AG08396 (cell line): Measurements from ENCODE around the gene NIBAN1.
A peak's percentile ranks its signal among the peaks of the same experiment; 100 is the strongest.
"Not testable (repeated sequence)": the region's sequence is repeated elsewhere in the genome, so short reads cannot be mapped to it uniquely, and the experiment has no call there.

Source experiments
- DNase-seq: peaks from one replicate; pipeline ENCODE4 v3.0.0; 2012; ENCODE audit warnings: low spot score, mixed read lengths

NIBAN1 gene

DNA sequence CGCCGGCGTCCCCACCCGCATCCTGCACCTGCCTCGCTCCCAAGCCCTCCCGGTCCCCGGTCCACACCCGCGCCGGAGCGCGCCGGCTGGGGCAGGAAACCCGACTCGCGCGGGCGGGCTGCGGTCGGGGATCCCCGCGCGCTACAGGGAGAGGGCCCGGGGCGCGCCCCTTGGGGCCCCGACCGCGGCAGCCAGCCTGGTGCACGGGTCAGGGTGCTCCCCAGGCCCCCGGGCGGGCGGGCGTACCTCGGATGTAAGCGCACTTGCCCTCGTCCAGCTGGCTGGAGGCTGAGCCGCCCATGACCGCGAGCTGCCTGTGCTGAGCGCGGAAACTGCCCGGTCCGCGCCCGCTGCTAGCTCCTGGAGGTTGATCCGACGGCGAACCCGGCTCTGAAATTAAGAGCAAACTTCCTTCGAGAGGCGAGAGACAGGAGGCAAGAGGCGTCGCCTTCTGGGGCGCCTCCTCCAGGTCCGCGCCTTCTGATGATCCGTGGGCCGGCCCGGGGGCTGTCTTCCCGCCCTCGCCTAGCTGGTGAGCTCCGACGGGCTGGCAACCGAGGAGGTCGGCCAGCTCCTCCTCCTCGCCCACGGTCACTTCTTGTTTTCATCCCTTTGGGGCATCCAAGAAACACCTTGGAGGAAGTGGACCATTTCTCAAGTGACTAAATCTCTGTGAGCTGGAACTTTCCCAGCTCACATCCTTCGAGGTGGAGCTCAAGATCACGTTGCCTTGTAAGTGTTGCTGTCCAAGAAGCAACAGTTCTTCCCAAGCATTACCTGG, at the start of gene NIBAN1:
TSS of gene NIBAN1 (minus strand) at position 453 of the 781 bp plus-strand sequence. CDS start at position 301, 152 bp downstream.
- peak; percentile 66 for DNase-seq

- DNase-seq = no peak
Measured at GRCh38 chr1:185017966-185018365, 43.7 kb upstream of the NIBAN1 start.

DNA sequence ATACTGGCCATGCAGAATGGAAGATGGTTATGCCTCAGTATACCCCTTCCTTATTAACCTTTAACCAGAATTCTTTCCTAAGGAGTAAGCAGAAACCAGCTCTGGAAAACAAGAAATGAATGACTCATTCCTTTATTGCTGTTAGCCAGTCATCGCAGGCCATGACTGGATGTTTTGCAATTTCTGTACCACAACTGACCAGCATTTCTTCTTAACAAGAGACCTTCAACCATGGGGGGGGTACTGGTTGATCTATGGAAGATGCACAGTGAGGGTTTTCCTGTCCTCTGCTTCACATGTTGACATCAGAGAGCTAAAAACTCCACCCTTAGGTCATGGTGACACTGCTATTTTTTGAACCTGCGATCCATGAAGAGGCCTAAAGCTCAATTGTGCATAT, 43.0 kb upstream of the NIBAN1 start:
- DNase-seq = peak; percentile 66

DNA sequence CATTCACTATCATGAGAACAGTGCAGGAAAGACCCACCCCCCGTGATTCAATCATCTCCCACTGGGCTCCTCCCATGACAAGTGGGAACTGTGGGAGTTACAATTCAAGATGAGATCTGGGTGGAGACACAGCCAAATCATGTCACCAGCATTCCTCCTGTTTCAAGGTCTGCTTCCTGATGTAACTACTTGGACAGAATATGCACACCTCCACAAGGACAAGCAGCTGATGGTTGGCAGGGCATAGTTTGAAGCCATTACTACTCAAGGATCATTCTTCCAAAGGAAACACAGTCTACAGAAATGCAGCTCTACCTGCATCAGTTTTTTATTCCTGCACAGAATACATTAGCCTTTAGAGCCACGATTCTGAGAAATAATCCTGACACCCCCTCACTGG, 42.6 kb upstream of the NIBAN1 start:
- DNase-seq = no peak

- DNase-seq = no peak
Measured at GRCh38 chr1:185015631-185016030, 41.3 kb upstream of the NIBAN1 start.

DNA sequence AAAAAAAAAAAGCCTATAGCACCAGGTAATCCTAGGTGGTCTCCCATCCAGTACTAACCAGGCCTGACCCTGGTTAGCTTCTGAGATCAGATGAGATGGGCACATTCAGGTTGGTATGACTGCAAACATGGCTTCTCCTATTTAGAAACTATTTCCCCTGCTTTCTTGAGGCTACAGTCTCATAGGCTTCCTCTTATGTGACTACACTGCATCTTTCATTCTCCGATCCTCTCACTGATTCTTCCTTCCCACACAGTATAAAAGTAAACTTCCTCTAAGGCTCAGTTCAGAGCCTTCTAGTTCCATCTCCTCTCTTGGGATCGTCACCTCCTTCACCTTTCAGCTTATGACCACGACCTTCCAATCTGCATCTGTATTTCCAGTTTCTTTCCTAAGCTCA, 40.6 kb upstream of the NIBAN1 start:
- no peak for DNase-seq

GRCh38 chr1:185010361-185010760, 36.1 kb upstream of the NIBAN1 start:
- no peak for DNase-seq

GRCh38 chr1:185008838-185009237, 34.5 kb upstream of the NIBAN1 start:
- no peak for DNase-seq

GRCh38 chr1:185001312-185001880, 27.1 kb upstream of the NIBAN1 start:
- not testable (repeated sequence) for DNase-seq

DNA sequence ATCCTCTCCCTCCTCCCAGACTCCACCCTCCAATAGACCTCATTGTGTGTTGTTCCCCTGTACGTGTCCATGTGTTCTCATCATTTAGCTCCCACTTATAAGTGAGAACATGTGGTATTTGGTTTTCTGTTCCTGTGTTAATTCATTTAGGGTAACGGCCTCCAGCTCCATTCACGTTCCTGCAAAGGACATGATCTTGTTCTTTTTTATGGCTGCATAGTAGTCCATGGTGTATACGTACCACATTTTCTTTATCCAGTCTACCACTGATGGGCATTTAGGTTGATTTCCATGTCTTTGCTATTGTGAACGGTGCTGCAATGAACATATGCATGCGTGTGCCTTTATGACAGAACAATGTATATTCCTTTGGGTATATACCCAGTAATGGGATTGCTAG, 25.7 kb upstream of the NIBAN1 start:
- DNase-seq = not testable (repeated sequence)

DNA sequence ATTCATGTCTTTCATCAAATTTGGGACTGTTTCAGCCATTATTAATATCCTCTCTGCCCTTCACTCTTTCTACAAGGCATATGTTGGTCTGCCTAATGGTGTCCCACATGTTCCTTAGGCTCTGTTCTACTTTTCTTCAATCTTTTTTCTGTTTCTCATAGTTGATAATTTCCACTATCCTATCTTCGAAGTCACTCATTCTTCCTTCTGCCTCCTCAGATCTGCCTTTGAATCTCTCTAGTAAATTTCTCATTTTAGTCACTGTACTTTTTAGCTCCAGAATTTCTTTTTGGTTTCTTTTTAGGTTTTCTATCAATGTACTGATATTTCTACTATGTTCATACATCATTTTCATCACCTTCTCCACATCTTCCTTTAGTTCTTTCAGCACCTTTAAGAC, 20.0 kb upstream of the NIBAN1 start:
- DNase-seq = no peak

DNA sequence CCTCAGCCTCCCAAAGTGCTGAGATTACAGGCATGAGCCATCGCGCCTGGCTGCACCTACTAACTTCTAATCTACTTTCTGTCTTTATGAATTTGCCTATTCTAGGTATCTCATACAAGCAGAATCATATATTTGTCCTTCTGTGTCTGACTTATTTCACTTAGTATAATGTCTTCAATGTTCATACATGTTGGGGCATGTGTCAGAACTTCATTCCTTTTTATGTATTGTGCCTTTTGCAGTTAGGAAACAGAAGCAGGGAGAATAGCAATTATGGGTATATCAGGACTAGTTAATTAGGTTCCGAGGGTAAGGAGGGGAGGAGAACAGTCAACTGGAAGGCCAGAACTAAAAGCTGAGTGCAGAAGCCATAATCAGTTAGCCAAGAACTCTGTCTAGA, 18.0 kb upstream of the NIBAN1 start:
- no peak for DNase-seq

DNA sequence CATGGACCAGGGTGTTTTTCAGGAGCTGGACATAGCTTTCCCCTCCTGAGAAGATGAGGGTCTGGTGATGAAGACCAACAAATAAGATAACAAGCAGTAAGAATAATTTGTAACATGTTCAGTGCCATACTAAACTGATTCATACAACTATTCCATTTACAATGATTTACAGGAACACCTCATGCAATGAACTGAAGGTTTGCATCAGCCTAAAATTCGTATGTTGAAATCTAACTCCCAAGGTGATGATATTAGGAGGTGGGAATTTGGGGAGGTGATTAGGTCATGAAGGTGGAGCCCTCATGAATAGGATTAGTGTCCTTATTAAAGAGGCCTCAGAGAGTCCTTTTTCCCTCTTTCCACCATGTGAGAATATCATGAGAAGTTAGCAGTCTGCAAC, 15.9 kb upstream of the NIBAN1 start:
- DNase-seq = no peak

DNA sequence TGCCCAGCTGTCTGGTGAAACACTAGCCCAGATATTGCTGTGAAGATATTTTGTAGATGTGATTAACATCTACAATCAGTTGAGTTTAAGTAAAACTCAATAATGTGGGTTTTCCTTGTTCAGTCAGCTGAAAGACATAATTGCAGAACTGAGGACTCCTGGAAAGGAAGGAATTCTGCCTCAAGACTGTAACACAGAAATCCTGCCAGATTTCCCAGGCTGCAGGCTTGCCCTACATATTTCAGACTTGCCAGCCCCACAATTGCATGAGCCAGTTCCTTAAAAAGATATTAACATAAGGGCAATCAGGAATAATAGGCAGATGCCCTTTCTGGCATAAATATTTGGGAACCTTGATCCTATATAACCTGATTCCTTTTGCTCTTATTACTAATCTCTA, 14.2 kb upstream of the NIBAN1 start:
- no peak for DNase-seq

DNA sequence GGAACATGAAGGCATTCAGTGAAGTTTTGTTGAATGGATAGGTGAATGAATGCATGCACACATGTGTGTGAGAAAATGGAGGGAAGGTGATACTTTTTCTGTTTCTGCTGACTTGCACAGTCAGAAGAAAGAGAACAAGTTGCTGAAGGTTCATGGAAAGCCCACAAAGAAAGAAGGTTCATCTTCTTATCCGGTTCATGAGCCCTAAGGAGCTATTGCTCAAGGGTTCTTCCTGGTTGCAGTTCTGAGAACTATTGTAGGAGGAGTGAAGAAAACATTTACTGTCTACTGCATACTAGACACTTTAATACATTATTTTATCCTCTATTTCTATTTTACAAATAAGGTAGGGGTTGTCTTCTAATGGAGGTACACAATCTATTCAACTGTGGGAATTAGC, 13.4 kb upstream of the NIBAN1 start:
- DNase-seq = no peak

GRCh38 chr1:184986250-184986649, 11.9 kb upstream of the NIBAN1 start:
- DNase-seq = peak; percentile 20

GRCh38 chr1:184982002-184982954, 8.0 kb upstream of the NIBAN1 start:
- DNase-seq = peak; percentile 73

DNA sequence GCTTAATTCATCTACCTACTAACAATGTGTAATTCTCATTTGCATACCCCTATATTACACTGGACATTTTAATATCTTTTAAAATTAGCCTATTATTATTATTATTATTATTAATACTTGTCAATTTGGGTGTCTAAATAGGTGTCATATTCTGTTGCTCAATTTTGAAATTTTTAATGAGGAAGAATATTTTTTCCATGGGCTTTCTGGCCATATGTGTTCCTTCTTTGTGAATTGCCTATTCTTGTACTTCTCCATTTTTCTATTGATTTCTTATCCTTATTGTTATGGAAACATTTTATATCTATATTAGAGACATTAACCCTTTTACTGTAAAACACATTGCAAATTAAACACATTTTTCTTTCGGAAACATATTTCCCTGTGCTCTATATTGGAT, 6.4 kb upstream of the NIBAN1 start:
- no peak for DNase-seq

DNA sequence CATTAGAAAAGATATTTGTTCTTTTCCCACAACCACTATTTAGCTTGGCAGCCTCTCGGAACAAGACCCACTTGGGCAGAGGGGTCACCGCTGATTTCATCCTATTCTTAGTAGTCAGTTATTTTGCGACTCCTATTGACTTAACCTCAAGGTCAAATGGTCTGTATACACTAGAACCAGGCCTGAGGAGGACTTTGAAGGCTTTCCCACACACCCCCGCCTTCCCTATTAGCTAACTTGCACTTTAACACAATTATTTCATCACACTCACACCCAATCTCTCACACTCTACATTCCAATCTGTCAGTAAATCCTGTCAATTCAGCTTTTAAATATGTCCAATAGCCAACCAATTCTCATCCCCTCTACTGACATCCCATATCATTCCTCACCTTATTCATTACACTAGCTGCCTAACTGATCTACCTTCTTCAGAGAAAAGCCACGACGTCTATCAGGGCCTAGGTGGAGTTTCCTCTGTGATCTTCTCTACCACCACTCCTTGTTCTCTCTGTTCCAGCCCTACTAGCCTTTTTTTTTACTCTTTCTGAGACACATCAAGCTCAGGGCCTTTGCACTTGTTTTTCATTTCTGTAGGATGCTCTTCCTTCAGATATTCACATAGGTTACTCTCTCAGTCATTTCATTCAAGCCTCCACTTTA, 1.0 kb upstream of the NIBAN1 start:
- no peak for DNase-seq

- DNase-seq = no peak
Measured at GRCh38 chr1:184974837-184975115, 468 bp upstream of the NIBAN1 start.

DNA sequence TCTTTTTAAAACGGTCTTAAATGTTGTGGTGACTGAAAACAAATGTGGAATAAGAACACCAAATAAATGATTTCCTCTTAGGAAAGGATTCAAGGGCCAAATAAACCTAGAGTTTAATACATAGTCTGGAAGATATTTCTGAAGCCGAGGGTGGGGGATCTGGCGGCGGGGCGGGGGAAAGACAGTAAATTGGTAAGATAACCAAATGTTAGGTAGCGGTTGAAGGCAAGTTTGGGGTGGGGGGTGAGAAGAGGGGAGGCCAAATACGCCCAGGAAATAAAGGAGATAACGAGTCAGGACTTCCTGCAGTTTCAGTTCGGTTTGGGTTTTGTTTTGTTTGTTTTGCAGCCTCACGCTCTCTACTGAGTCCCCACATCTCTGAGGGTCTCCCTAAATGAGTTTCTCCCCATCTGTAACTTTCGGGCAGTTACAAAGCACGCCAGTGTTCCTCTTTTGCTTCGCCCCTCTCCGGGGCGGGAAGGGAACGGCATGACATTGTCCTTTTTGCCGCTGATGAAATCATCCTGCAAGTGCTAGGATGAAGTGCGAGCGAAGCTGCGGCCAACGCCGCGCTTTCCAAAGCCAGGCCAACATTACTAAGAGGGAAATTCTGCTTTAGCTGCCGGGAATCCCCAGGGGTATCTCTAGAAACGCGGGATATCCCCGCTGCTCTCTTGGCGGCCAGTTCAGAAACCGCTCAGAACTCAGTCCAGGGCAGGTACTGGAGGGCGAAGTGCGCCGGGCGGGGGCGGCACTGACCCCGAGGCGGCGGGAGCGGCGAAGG, 844 bp downstream of the NIBAN1 start:
- peak; percentile 71 for DNase-seq
